Measurements from ENCODE around the gene NDUFS2. TPM values are rescaled to one million over a fixed set of nuclear protein-coding genes. Genes with fewer than 3 reads are reported as not detected.

Gene NDUFS2
- total and polyA plus RNA-seq, 11 donors: 157 to 460 (median 289) TPM

- DNase-seq (no peak), ATAC-seq (no peak)
- Histone ChIP-seq H3K9me3 (no peaks in the 10 kb centered on the region), H3K27me3 (no peaks in the 10 kb centered on the region), H3K36me3 (peaks cover 0 to 56% (median 44%) of the 10 kb centered on the region in 9 donors), H3K4me1 (peaks cover 0 to 41% (median 33%) of the 10 kb centered on the region in 12 donors), H3K27ac (no peak overlapping the region), H3K4me3 (peak overlapping the region in 2 of 12 donors; percentile 87 to 97)
- TF ChIP-seq CTCF (IDR thresholded peaks at IDR 0.05) (no peak), POLR2A (IDR thresholded peaks at IDR 0.05) (no peak)
- 94 to 97% (median 95%) methylated on average over 21 to 22 of the region's 22 CpGs for WGBS, 4 donors
- intact Hi-C loops (cut with DNase I): loop anchor here in 1 of 10 donors (2.0 kb wide), 1 partner anchor 64 kb away; no protein-coding TSS in a partner anchor
Observed at GRCh38 chr1:161160671-161161145, 41.5 kb upstream of the NDUFS2 start.

- H3K27ac ChIP-seq: no peak overlapping the region
- ATAC-seq: no peak
- no peaks in the 10 kb centered on the region for H3K27me3 ChIP-seq
- 76 to 81% (median 79%) methylated on average over 5 of the region's 5 CpGs for WGBS, 4 donors
- no peak for DNase-seq
- intact Hi-C loops (cut with DNase I): loop anchor here in 1 of 10 donors (2.0 kb wide), 1 partner anchor 63 kb away; no protein-coding TSS in a partner anchor
- no peak overlapping the region for H3K4me3 ChIP-seq
- no peaks in the 10 kb centered on the region for H3K9me3 ChIP-seq
- TF ChIP-seq CTCF (IDR thresholded peaks at IDR 0.05): no peak
- TF ChIP-seq POLR2A (IDR thresholded peaks at IDR 0.05): no peak
- peaks cover 0 to 43% (median 33%) of the 10 kb centered on the region in 12 donors for H3K4me1 ChIP-seq
- H3K36me3 ChIP-seq: peaks cover 0 to 56% (median 44%) of the 10 kb centered on the region in 9 donors
Observed at GRCh38 chr1:161161652-161162051, 40.5 kb upstream of the NDUFS2 start.

GRCh38 chr1:161162052-161162451 is 40.1 kb upstream of the NDUFS2 start:
- ATAC-seq (no peak), DNase-seq (no peak)
- Histone ChIP-seq H3K27ac (no peak overlapping the region), H3K36me3 (peaks cover 0 to 52% (median 40%) of the 10 kb centered on the region in 9 donors), H3K9me3 (no peaks in the 10 kb centered on the region), H3K27me3 (no peaks in the 10 kb centered on the region), H3K4me3 (no peak overlapping the region), H3K4me1 (peaks cover 0 to 47% (median 36%) of the 10 kb centered on the region in 12 donors)
- intact Hi-C loops (cut with DNase I): no loop called here
- no peak for TF ChIP-seq POLR2A (IDR thresholded peaks at IDR 0.05)
- no peak for TF ChIP-seq CTCF (IDR thresholded peaks at IDR 0.05)
- 50 to 70% (median 57%) methylated on average over 6 to 7 of the region's 7 CpGs for WGBS, 4 donors

- Histone ChIP-seq H3K27ac (no peak overlapping the region), H3K4me3 (no peak overlapping the region), H3K4me1 (peaks cover 0 to 52% (median 43%) of the 10 kb centered on the region in 12 donors), H3K27me3 (no peaks in the 10 kb centered on the region), H3K36me3 (peaks cover 0 to 44% (median 32%) of the 10 kb centered on the region in 9 donors), H3K9me3 (no peaks in the 10 kb centered on the region)
- ATAC-seq (no peak), DNase-seq (no peak)
- TF ChIP-seq POLR2A (IDR thresholded peaks at IDR 0.05) (no peak), CTCF (IDR thresholded peaks at IDR 0.05) (no peak)
- intact Hi-C loops (cut with DNase I): no loop called here
- 89 to 96% (median 94%) methylated on average over 10 of the region's 10 CpGs for WGBS, 4 donors
Observed at GRCh38 chr1:161162806-161163205, 39.4 kb upstream of the NDUFS2 start.
